ENCODE results near the gene PRKAA1.

DNA sequence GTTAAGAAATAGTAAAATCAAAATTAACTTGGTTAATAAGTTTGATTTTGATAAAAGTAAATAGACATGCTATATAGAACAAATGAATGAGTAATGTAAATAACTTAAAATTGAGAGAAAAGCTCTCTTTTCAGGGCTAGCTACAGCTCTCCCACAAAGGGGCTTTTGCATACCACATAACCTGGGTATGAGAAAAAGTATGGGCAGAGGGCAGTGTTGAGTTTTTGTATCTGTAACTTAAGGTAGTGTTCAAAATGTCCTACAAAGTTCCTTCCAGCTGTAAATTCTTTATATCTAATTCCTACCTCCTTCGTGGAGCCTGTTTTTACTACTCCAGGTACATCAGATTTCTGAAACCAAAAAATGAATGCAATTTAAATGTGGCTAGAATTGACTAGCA lies 23.6 kb downstream of the PRKAA1 start:
- TF ChIP-seq, protein P1, sequence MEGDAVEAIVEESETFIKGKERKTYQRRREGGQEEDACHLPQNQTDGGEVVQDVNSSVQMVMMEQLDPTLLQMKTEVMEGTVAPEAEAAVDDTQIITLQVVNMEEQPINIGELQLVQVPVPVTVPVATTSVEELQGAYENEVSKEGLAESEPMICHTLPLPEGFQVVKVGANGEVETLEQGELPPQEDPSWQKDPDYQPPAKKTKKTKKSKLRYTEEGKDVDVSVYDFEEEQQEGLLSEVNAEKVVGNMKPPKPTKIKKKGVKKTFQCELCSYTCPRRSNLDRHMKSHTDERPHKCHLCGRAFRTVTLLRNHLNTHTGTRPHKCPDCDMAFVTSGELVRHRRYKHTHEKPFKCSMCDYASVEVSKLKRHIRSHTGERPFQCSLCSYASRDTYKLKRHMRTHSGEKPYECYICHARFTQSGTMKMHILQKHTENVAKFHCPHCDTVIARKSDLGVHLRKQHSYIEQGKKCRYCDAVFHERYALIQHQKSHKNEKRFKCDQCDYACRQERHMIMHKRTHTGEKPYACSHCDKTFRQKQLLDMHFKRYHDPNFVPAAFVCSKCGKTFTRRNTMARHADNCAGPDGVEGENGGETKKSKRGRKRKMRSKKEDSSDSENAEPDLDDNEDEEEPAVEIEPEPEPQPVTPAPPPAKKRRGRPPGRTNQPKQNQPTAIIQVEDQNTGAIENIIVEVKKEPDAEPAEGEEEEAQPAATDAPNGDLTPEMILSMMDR (IDR thresholded peaks at IDR 0.05) = peak; percentile 34; the same call in 2 of the 3 replicates
- TF ChIP-seq POLR2A (IDR thresholded peaks at IDR 0.05; ENCODE audit: low read length) (no peak), BHLHE40 (IDR thresholded peaks at IDR 0.05; ENCODE audit: low read depth, low read length) (no peak), RAD21 (conservative IDR thresholded peaks at IDR 0.05 in 1 of 2, IDR thresholded peaks at IDR 0.05 in 1 of 2) (peak; percentile 26 to 32; a peak in 2 of 5 replicates), CBX2 (IDR thresholded peaks at IDR 0.05; ENCODE audit: borderline replicate concordance, low read depth) (no peak), CBX8 (IDR thresholded peaks at IDR 0.05) (no peak), HOXB5 (CRISPR knock-in tag; IDR thresholded peaks at IDR 0.05) (no peak), JUN (IDR thresholded peaks at IDR 0.05) (no peak), NFE2L2 (conservative IDR thresholded peaks at IDR 0.05; ENCODE audit: low read length) (no peak), EHMT2 (IDR thresholded peaks at IDR 0.05; ENCODE audit: low read depth) (no peak), EP300 (IDR thresholded peaks at IDR 0.05) (no peak), SMC3 (IDR thresholded peaks at IDR 0.05) (peak; percentile 17; the same call in 1 of the 3 replicates), PHF8 (IDR thresholded peaks at IDR 0.05; ENCODE audit: borderline replicate concordance, low read depth) (no peak)
- TF ChIP-seq, protein P2, sequence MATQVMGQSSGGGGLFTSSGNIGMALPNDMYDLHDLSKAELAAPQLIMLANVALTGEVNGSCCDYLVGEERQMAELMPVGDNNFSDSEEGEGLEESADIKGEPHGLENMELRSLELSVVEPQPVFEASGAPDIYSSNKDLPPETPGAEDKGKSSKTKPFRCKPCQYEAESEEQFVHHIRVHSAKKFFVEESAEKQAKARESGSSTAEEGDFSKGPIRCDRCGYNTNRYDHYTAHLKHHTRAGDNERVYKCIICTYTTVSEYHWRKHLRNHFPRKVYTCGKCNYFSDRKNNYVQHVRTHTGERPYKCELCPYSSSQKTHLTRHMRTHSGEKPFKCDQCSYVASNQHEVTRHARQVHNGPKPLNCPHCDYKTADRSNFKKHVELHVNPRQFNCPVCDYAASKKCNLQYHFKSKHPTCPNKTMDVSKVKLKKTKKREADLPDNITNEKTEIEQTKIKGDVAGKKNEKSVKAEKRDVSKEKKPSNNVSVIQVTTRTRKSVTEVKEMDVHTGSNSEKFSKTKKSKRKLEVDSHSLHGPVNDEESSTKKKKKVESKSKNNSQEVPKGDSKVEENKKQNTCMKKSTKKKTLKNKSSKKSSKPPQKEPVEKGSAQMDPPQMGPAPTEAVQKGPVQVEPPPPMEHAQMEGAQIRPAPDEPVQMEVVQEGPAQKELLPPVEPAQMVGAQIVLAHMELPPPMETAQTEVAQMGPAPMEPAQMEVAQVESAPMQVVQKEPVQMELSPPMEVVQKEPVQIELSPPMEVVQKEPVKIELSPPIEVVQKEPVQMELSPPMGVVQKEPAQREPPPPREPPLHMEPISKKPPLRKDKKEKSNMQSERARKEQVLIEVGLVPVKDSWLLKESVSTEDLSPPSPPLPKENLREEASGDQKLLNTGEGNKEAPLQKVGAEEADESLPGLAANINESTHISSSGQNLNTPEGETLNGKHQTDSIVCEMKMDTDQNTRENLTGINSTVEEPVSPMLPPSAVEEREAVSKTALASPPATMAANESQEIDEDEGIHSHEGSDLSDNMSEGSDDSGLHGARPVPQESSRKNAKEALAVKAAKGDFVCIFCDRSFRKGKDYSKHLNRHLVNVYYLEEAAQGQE (IDR thresholded peaks at IDR 0.05) = no peak

All from A549 (cell line).